HTR-8/SVneo (cell line): ENCODE measurements around the gene SLC19A3.

Experiments
- DNase-seq: peaks from one replicate; pipeline ENCODE4 v3.0.0; 2011; ENCODE audit warnings: low spot score, mixed read lengths; ENCODE audit not compliant: insufficient read length
- FAIRE-seq: peaks from 2 replicates; lab custom pipeline; 2011; peaks lifted over from hg19 to GRCh38; lab: Jason Lieb, UNC

Gene SLC19A3

DNA sequence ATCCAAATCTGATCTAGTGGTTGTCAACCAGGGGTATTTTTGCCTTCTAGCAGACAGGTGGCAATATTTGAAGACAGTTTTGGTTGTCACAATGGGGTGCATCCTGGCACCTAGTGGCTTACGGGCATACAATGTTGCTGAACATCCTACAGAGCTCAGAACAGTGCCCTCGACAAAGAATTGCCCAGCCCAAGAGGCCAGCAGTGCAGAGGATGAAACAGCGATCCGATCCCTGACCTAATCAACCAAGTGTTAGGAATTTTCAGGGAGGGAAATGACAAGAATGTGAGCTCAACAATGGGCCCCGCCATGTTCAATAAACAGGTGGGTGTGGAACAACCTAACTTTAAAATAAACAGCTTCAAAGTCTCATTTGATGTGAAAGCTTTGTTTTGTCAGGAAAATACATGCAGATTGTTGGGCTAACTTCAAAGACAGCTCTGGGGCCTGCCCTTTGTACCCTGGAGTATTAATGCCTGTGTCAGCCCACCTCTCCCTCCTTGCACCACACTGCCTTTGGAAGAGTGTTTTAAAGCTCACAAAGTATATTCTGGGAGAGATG, 73.8 kb downstream of the SLC19A3 start:
- FAIRE-seq (no peak), DNase-seq (no peak)

DNA sequence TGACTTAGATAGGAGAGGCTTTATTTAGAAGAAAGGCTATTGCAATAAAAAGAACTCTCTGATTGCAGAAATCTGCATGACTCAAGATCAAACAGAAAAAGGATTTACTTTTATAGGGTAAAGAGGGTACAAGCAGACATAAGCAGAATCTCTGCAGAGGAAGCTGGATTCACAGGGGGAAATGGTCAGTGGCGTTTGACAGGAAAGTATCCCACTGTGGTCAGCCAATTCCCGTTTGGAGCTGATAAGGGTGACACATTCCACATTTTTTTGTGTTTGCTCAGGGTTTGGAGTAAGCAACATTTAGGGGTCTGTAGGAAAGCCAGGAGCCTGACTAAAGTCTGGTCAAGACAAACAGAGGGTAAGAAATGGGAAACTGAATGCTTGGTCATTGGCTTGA, 75.2 kb downstream of the SLC19A3 start:
- no peak for DNase-seq
- FAIRE-seq: no peak

DNA sequence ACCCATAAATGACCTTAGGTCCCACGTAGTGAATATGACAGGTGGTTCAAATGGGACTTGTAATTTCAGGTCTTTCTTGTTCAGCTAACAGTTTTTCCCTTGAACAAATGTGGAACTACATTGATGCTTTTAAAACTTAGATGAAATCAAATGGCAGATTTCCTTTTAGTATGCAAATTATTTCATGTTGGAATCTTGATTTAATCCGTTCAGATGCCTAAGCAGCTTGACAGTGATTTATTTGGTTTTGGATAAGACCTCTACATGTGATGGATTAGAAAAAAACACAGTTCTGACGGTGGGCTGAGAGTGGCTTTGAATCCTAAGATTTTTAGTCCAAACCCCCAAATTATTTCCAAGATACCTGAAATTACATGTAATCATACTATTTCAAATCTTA, 83.6 kb downstream of the SLC19A3 start:
- no peak for FAIRE-seq
- no peak for DNase-seq
